ENCODE measurements around the gene ADAMTSL3. TPM values are rescaled to one million over a fixed set of nuclear protein-coding genes. Genes with fewer than 3 reads are reported as not detected.

Gene ADAMTSL3
- total RNA-seq, 4 donors from 2014 or later = 16.6 to 30.0 (median 21.8) TPM

DNA sequence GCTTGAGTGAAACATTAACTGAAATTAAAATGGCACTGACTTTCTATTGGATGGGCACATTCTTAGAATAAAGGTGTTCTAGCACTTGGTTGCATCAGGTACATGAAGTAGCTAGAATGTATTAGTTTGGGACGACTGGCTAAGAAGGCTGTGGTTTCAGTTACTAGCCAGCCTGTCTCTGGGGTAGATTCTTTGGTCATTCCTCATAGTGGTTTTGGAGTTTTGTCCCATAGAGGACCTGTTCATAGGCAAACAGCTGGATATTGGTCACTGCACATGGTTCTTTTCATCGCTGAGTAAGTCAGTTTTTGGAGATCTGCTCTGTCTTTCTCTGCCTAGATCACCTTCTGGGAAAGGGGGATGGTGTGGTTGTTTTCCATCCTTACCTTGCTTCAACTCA lies 55.3 kb downstream of the ADAMTSL3 start:
- intact Hi-C loops (cut with DNase I) = no loop called here
- Histone ChIP-seq H3K9me3 (no peaks in the 10 kb centered on the region), H3K27me3 (no peaks in the 10 kb centered on the region), H3K36me3 (peaks cover 0 to 9% (median 0%) of the 10 kb centered on the region in 4 donors), H3K27ac (replicated peaks in 1 of 4) (no peak overlapping the region), H3K4me3 (no peak overlapping the region), H3K4me1 (peaks cover 0 to 13% (median 3%) of the 10 kb centered on the region in 4 donors)
- WGBS = 79% methylated on average over 2 of the region's 2 CpGs
- no peak for DNase-seq (ENCODE audit: extremely low spot score)
- TF ChIP-seq EP300 (IDR thresholded peaks at IDR 0.05) (no peak), POLR2AphosphoS5 (IDR thresholded peaks at IDR 0.05) (no peak), POLR2A (IDR thresholded peaks at IDR 0.05; ENCODE audit: low read depth) (no peak)
- TF ChIP-seq, protein P1, sequence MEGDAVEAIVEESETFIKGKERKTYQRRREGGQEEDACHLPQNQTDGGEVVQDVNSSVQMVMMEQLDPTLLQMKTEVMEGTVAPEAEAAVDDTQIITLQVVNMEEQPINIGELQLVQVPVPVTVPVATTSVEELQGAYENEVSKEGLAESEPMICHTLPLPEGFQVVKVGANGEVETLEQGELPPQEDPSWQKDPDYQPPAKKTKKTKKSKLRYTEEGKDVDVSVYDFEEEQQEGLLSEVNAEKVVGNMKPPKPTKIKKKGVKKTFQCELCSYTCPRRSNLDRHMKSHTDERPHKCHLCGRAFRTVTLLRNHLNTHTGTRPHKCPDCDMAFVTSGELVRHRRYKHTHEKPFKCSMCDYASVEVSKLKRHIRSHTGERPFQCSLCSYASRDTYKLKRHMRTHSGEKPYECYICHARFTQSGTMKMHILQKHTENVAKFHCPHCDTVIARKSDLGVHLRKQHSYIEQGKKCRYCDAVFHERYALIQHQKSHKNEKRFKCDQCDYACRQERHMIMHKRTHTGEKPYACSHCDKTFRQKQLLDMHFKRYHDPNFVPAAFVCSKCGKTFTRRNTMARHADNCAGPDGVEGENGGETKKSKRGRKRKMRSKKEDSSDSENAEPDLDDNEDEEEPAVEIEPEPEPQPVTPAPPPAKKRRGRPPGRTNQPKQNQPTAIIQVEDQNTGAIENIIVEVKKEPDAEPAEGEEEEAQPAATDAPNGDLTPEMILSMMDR (IDR thresholded peaks at IDR 0.05) = no peak

DNA sequence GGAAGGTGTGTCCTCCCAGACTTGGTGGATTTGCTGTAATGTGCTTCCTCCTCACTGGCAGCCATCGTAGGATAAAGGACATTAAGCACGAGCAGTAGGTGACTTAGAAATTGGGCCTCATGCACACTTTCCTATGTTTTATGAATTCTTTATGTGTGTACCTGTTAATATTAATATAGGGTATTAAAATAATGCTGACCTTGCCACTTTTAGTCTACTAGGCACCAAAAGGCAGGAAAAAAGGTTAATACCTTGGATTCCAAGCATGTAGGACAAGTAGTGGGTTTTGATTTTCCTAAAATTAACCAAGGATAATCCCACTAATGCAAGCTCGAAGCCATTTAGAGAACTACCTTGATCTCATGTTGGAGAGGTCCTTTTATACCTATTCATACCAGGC lies 55.9 kb downstream of the ADAMTSL3 start:
- peaks cover 0 to 9% (median 0%) of the 10 kb centered on the region in 4 donors for H3K36me3 ChIP-seq
- H3K4me1 ChIP-seq = peaks cover 0 to 13% (median 4%) of the 10 kb centered on the region in 4 donors
- no peak for DNase-seq (ENCODE audit: extremely low spot score)
- 93% methylated on average over 3 of the region's 3 CpGs for WGBS
- intact Hi-C loops (cut with DNase I) = no loop called here
- H3K27me3 ChIP-seq = no peaks in the 10 kb centered on the region
- TF ChIP-seq EP300 (IDR thresholded peaks at IDR 0.05) (no peak), POLR2A (IDR thresholded peaks at IDR 0.05; ENCODE audit: low read depth) (no peak)
- TF ChIP-seq, protein P1 (IDR thresholded peaks at IDR 0.05) = no peak
- no peaks in the 10 kb centered on the region for H3K9me3 ChIP-seq
- no peak overlapping the region for H3K27ac ChIP-seq (replicated peaks in 1 of 4)
- H3K4me3 ChIP-seq = no peak overlapping the region

DNA sequence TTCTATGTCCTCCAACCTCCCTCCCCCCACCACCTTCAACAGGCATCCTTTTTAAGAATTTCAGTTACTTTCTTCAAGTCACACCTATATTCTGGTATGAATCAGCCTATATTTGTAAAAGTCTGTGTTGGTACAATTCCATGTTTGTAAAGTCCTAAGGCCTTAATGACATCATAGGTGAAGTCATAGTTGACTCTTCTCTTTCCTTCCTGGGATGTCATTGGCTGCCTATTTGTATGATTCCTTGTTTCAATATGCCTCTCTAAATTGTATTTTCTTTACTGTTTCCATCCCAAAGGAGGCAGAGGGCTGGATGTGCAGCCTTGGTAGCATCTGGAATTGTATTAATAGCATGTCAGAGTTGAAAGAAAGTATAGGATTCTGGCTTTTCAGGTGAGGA lies 56.5 kb downstream of the ADAMTSL3 start:
- Histone ChIP-seq H3K4me1 (peaks cover 0 to 11% (median 7%) of the 10 kb centered on the region in 4 donors), H3K36me3 (peaks cover 0 to 2% (median 0%) of the 10 kb centered on the region in 4 donors)

DNA sequence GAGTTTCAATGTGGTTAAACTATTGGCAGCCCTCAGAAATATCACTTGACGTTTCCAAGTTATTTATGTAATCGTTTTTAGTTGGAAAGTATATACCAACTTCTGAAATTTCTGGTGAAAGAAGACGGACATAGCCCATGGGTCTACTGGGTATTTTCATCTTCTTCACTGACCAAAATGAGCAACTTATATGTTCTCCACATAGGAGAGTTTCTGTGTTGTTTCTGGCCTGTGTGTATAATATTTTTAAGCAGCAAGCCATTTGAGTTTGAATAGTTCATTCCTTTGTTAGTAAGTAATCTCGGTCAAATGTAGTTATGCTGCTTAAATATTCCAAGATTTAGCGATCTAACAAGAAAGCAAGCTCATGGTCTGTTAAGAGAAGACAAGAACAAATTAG lies 57.3 kb downstream of the ADAMTSL3 start:
- 82% methylated on average over 5 of the region's 5 CpGs for WGBS
- DNase-seq (ENCODE audit: extremely low spot score) = no peak
- TF ChIP-seq, protein P1 (IDR thresholded peaks at IDR 0.05) = no peak
- TF ChIP-seq POLR2A (IDR thresholded peaks at IDR 0.05; ENCODE audit: low read depth) (no peak), EP300 (IDR thresholded peaks at IDR 0.05) (no peak), POLR2AphosphoS5 (IDR thresholded peaks at IDR 0.05) (no peak)
- Histone ChIP-seq H3K4me3 (no peak overlapping the region), H3K27me3 (no peaks in the 10 kb centered on the region), H3K9me3 (no peaks in the 10 kb centered on the region), H3K27ac (replicated peaks in 1 of 4) (no peak overlapping the region), H3K4me1 (peaks cover 0 to 9% (median 6%) of the 10 kb centered on the region in 4 donors), H3K36me3 (no peaks in the 10 kb centered on the region)
- intact Hi-C loops (cut with DNase I) = no loop called here

More for the DNA sequence above, 56.5 kb downstream of the ADAMTSL3 start:
- H3K27ac ChIP-seq (replicated peaks in 1 of 4) = no peak overlapping the region
- DNase-seq (ENCODE audit: extremely low spot score) = no peak
- TF ChIP-seq POLR2AphosphoS5 (IDR thresholded peaks at IDR 0.05) (no peak), POLR2A (IDR thresholded peaks at IDR 0.05; ENCODE audit: low read depth) (no peak), EP300 (IDR thresholded peaks at IDR 0.05) (no peak)
- TF ChIP-seq, protein P1 (IDR thresholded peaks at IDR 0.05) = no peak
- no peak overlapping the region for H3K4me3 ChIP-seq
- H3K27me3 ChIP-seq = no peaks in the 10 kb centered on the region
- intact Hi-C loops (cut with DNase I) = no loop called here
- H3K9me3 ChIP-seq = no peaks in the 10 kb centered on the region

DNA sequence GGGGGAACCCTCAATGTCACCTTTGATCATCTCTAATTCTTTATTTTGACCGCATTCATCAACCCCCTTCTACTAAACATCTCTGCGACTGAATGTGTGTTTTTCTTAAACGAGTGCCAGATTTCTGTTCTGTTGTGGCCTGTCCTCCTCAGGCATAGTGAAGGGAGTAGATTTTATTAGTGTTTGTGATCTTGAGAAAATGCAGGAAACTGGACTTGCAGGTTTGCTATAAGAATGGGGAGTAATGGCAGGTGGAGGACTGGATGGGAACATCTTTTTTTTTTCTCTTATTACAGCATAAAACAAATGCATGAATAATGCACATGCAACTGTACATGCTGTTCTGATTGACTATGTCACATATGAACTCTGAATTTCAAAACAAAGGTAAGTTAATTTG lies 59.3 kb downstream of the ADAMTSL3 start:
- H3K27me3 ChIP-seq = no peaks in the 10 kb centered on the region
- H3K4me1 ChIP-seq = peaks cover 0 to 10% (median 5%) of the 10 kb centered on the region in 4 donors
- no peaks in the 10 kb centered on the region for H3K36me3 ChIP-seq
- DNase-seq (ENCODE audit: extremely low spot score) = no peak
- no peak overlapping the region for H3K27ac ChIP-seq (replicated peaks in 1 of 4)
- WGBS = 92% methylated on average over 3 of the region's 3 CpGs
- no peak for TF ChIP-seq POLR2A (IDR thresholded peaks at IDR 0.05; ENCODE audit: low read depth)
- no peak for TF ChIP-seq POLR2AphosphoS5 (IDR thresholded peaks at IDR 0.05)
- TF ChIP-seq, protein P1 (IDR thresholded peaks at IDR 0.05) = no peak
- no peak for TF ChIP-seq EP300 (IDR thresholded peaks at IDR 0.05)
- intact Hi-C loops (cut with DNase I) = no loop called here
- no peak overlapping the region for H3K4me3 ChIP-seq
- H3K9me3 ChIP-seq = no peaks in the 10 kb centered on the region

Data from esophagus muscularis mucosa (tissue), 4 donors.